ENCODE results near the gene HMX1. TPM values are rescaled to one million over a fixed set of nuclear protein-coding genes. Genes with fewer than 3 reads are reported as not detected.

HMX1 gene
- total RNA-seq, 1 donor from 2014 or later, result not detected

GRCh38 chr4:8850074-8850829, 21.4 kb downstream of the HMX1 start:
- Mint-ChIP-seq H3K4me3 (ENCODE audit: low read depth) (no peak overlapping the region), H3K36me3 (ENCODE audit: low read depth) (no peaks in the 10 kb centered on the region), H3K27ac (no peak overlapping the region), H3K27me3 (ENCODE audit: low read depth) (peaks cover 11% of the 10 kb centered on the region), H3K9me3 (no peaks in the 10 kb centered on the region), H3K4me1 (ENCODE audit: low read depth) (no peaks in the 10 kb centered on the region)
- no peak for DNase-seq (ENCODE audit: low spot score)
- intact Hi-C loops (cut with micrococcal nuclease), result no loop called here

- no peaks in the 10 kb centered on the region for H3K9me3 Mint-ChIP-seq
Observed at GRCh38 chr4:8849266-8850073, 22.2 kb downstream of the HMX1 start.

DNA sequence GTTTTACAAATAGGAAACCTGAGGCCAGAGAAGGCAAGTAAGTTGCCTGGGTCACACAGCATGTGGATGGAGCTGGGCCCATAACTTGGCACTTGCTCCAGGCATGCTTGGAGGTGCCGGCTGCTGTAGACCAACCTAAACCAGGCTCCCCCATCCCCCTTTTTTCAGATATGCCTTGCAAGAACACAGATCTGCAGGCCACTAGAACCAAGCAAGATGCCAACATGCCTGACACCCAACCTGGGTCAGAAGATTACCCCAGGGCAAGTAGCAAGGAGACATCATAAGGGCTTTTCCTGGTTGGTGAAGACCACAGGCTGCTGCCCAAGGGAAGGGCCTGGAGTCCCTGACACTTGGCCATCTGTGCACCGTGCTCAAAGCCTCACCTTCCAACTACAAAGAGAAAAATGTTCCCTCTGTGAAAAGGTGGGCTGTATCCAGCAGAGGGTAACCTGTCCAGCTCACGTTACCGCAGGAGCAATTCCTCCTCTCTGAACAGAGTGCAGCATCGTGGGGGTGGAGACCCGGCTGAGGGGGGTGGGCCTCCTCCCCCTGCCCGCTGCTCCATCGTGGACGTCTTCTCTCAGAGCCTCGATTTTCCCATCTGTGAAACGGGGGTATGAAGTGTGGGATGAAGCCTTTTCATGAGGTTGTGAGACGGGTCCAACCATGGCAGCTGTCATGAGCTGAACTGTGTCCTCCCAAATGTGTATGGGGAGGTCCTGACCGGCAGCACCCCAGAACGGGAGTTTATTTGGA, 23.0 kb downstream of the HMX1 start:
- Mint-ChIP-seq H3K9me3 (no peaks in the 10 kb centered on the region), H3K4me3 (ENCODE audit: low read depth) (no peak overlapping the region), H3K36me3 (ENCODE audit: low read depth) (no peaks in the 10 kb centered on the region), H3K27me3 (ENCODE audit: low read depth) (peaks cover 2% of the 10 kb centered on the region), H3K27ac (no peak overlapping the region), H3K4me1 (ENCODE audit: low read depth) (no peaks in the 10 kb centered on the region)
- DNase-seq (ENCODE audit: low spot score), result no peak
- intact Hi-C loops (cut with micrococcal nuclease), result no loop called here

More at GRCh38 chr4:8849266-8850073, 22.2 kb downstream of the HMX1 start:
- intact Hi-C loops (cut with micrococcal nuclease), result no loop called here
- H3K27ac Mint-ChIP-seq, result no peak overlapping the region
- H3K4me3 Mint-ChIP-seq (ENCODE audit: low read depth), result no peak overlapping the region
- no peaks in the 10 kb centered on the region for H3K36me3 Mint-ChIP-seq (ENCODE audit: low read depth)
- no peak for DNase-seq (ENCODE audit: low spot score)
- no peaks in the 10 kb centered on the region for H3K4me1 Mint-ChIP-seq (ENCODE audit: low read depth)
- H3K27me3 Mint-ChIP-seq (ENCODE audit: low read depth), result peaks cover 3% of the 10 kb centered on the region

DNA sequence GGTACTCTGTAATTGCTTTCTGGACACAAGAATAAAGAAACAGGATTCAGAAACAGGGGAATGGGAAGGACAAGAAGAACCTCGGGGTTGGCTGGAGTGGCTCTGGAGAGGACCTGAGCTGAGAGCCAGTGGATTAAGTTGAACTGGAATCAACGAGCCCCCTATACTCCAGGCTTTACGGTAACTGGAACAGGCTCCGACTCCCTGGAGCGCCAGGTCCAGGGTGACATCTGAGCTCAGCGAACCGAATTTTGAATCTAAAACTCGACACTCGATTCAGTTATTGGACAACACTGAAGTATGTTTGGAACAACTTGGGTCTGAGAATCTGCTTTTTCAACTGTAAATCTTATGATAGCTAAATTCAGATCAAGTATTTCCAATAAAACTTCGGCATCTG, 23.9 kb downstream of the HMX1 start:
- no peaks in the 10 kb centered on the region for H3K27me3 Mint-ChIP-seq (ENCODE audit: low read depth)
- no peak overlapping the region for H3K27ac Mint-ChIP-seq
- no peaks in the 10 kb centered on the region for H3K36me3 Mint-ChIP-seq (ENCODE audit: low read depth)
- H3K4me3 Mint-ChIP-seq (ENCODE audit: low read depth), result no peak overlapping the region
- H3K4me1 Mint-ChIP-seq (ENCODE audit: low read depth), result no peaks in the 10 kb centered on the region
- peaks cover 5% of the 10 kb centered on the region for H3K9me3 Mint-ChIP-seq
- intact Hi-C loops (cut with micrococcal nuclease), result no loop called here
- no peak for DNase-seq (ENCODE audit: low spot score)

GRCh38 chr4:8847331-8847730, 24.3 kb downstream of the HMX1 start:
- intact Hi-C loops (cut with micrococcal nuclease), result no loop called here
- no peak overlapping the region for H3K4me3 Mint-ChIP-seq (ENCODE audit: low read depth)
- DNase-seq (ENCODE audit: low spot score), result no peak
- H3K27ac Mint-ChIP-seq, result no peak overlapping the region
- peaks cover 5% of the 10 kb centered on the region for H3K9me3 Mint-ChIP-seq
- H3K27me3 Mint-ChIP-seq (ENCODE audit: low read depth), result no peaks in the 10 kb centered on the region
- H3K4me1 Mint-ChIP-seq (ENCODE audit: low read depth), result no peaks in the 10 kb centered on the region
- H3K36me3 Mint-ChIP-seq (ENCODE audit: low read depth), result no peaks in the 10 kb centered on the region

- intact Hi-C loops (cut with micrococcal nuclease), result no loop called here
- DNase-seq (ENCODE audit: low spot score), result no peak
- H3K4me3 Mint-ChIP-seq (ENCODE audit: low read depth), result no peak overlapping the region
Observed at GRCh38 chr4:8846826-8847225, 24.8 kb downstream of the HMX1 start.

DNA sequence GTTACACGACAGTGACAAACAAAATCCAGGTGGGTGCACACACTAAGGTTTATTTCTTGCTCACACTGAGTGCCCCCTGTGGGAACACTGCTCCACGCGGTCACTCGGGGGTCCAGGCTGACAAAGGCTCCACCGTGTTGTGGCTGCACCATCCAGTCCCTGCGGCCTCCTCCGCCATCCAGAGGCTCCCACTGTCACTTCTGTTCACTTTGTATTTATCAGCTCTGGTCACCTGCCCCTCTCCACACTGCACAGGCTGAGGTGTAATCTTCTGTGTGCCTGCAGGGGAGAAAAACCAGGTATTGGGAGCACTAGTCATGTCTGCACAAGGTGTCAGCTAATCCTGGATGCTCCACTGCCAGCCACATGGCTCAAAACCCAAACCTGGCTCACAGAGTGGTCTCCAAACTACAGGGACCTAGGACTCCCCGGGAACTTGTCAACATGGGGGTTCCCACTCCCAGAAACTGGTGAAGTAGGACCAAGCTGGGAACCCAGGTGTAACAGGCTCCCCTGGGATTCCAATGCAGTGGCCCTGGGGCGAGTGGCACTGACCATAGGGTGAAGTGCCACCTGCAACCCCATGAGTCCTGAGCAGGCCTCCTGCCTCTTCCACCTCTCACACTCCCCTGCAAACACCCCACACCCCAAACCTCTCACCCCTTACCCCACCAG, 25.5 kb downstream of the HMX1 start:
- intact Hi-C loops (cut with micrococcal nuclease), result no loop called here
- Mint-ChIP-seq H3K4me1 (ENCODE audit: low read depth) (no peaks in the 10 kb centered on the region), H3K36me3 (ENCODE audit: low read depth) (no peaks in the 10 kb centered on the region), H3K27me3 (ENCODE audit: low read depth) (no peaks in the 10 kb centered on the region), H3K27ac (no peak overlapping the region), H3K4me3 (ENCODE audit: low read depth) (no peak overlapping the region), H3K9me3 (peaks cover 5% of the 10 kb centered on the region)
- no peak for DNase-seq (ENCODE audit: low spot score)

More at GRCh38 chr4:8846826-8847225, 24.8 kb downstream of the HMX1 start:
- Mint-ChIP-seq H3K27me3 (ENCODE audit: low read depth) (no peaks in the 10 kb centered on the region), H3K27ac (no peak overlapping the region), H3K4me1 (ENCODE audit: low read depth) (no peaks in the 10 kb centered on the region), H3K9me3 (peaks cover 5% of the 10 kb centered on the region), H3K36me3 (ENCODE audit: low read depth) (no peaks in the 10 kb centered on the region)

- Mint-ChIP-seq H3K4me1 (ENCODE audit: low read depth) (no peaks in the 10 kb centered on the region), H3K4me3 (ENCODE audit: low read depth) (no peak overlapping the region), H3K27me3 (ENCODE audit: low read depth) (no peaks in the 10 kb centered on the region), H3K27ac (no peak overlapping the region), H3K9me3 (peaks cover 5% of the 10 kb centered on the region), H3K36me3 (ENCODE audit: low read depth) (no peaks in the 10 kb centered on the region)
- intact Hi-C loops (cut with micrococcal nuclease), result no loop called here
- no peak for DNase-seq (ENCODE audit: low spot score)
Observed at GRCh38 chr4:8844976-8845690, 26.5 kb downstream of the HMX1 start.

DNA sequence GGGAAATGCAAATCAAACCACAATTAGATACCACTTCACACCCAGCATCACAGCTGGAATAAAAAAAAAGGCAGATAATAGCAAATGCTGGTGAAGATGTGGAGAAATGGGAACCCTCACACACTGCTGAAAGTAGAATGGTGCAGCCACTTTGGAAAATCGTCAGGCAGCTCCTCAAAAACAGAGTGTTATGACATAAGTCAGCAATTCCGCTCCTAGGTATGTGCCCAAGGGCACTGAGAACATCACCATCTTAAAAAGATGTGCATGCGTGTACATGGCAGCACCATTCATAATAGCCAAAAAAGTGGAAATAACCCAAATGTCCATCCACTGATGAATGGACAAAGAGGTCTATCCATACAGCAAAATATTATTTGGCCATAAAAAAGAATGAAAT, 28.0 kb downstream of the HMX1 start:
- H3K9me3 Mint-ChIP-seq, result peaks cover 5% of the 10 kb centered on the region
- no peak overlapping the region for H3K27ac Mint-ChIP-seq
- no peaks in the 10 kb centered on the region for H3K27me3 Mint-ChIP-seq (ENCODE audit: low read depth)
- no peak for DNase-seq (ENCODE audit: low spot score)
- no peaks in the 10 kb centered on the region for H3K36me3 Mint-ChIP-seq (ENCODE audit: low read depth)
- no peaks in the 10 kb centered on the region for H3K4me1 Mint-ChIP-seq (ENCODE audit: low read depth)
- H3K4me3 Mint-ChIP-seq (ENCODE audit: low read depth), result no peak overlapping the region
- intact Hi-C loops (cut with micrococcal nuclease), result no loop called here

GRCh38 chr4:8842614-8843013, 29.0 kb downstream of the HMX1 start:
- peaks cover 5% of the 10 kb centered on the region for H3K9me3 Mint-ChIP-seq
- intact Hi-C loops (cut with micrococcal nuclease), result no loop called here

GRCh38 chr4:8841678-8842268, 29.9 kb downstream of the HMX1 start:
- peaks cover 5% of the 10 kb centered on the region for H3K9me3 Mint-ChIP-seq
- no peaks in the 10 kb centered on the region for H3K27me3 Mint-ChIP-seq (ENCODE audit: low read depth)
- no peak overlapping the region for H3K4me3 Mint-ChIP-seq (ENCODE audit: low read depth)
- no peaks in the 10 kb centered on the region for H3K36me3 Mint-ChIP-seq (ENCODE audit: low read depth)
- intact Hi-C loops (cut with micrococcal nuclease), result no loop called here
- DNase-seq (ENCODE audit: low spot score), result no peak
- H3K4me1 Mint-ChIP-seq (ENCODE audit: low read depth), result no peaks in the 10 kb centered on the region
- H3K27ac Mint-ChIP-seq, result no peak overlapping the region

More at GRCh38 chr4:8842614-8843013, 29.0 kb downstream of the HMX1 start:
- no peak for DNase-seq (ENCODE audit: low spot score)
- Mint-ChIP-seq H3K4me3 (ENCODE audit: low read depth) (no peak overlapping the region), H3K4me1 (ENCODE audit: low read depth) (no peaks in the 10 kb centered on the region), H3K27me3 (ENCODE audit: low read depth) (no peaks in the 10 kb centered on the region), H3K27ac (no peak overlapping the region), H3K36me3 (ENCODE audit: low read depth) (no peaks in the 10 kb centered on the region)
